Measurements from ENCODE around the gene DAAM2.
A peak's percentile ranks its signal among the peaks of the same experiment; 100 is the strongest.

Gene DAAM2

GRCh38 chr6:39936857-39937256, 144.7 kb downstream of the DAAM2 start:
- DNase-seq, result no peak

DNA sequence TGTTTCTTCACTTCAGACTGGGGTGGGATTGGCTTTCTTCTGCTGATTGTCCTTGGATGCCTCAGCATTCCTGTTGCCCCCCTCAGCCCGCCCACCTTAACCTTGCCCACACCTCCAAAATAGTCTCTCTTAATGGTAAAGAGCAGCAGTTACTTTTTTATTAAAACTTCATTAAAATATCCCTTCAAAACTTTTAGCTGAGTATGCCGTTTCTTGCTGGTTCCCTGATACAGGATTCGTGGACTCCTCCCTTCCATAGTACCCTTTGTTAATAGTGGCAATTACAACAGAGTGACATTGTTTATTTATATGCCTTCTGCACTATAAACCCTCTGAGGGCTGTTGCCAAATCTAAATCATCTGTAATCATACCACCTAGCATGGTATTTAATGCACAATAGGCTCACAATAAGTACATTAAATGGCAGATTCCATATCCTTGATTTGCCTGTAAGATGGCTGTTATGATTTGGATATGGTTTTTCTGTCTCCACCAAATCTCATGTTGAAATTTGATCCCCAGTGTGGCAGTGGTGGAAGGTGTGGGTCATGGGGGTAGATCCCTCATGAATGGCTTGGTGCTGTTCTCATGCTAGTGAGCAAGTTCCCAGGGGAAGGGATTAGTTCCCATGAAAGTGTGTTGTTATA, 145.6 kb downstream of the DAAM2 start:
- DNase-seq, result peak; percentile 65

DNA sequence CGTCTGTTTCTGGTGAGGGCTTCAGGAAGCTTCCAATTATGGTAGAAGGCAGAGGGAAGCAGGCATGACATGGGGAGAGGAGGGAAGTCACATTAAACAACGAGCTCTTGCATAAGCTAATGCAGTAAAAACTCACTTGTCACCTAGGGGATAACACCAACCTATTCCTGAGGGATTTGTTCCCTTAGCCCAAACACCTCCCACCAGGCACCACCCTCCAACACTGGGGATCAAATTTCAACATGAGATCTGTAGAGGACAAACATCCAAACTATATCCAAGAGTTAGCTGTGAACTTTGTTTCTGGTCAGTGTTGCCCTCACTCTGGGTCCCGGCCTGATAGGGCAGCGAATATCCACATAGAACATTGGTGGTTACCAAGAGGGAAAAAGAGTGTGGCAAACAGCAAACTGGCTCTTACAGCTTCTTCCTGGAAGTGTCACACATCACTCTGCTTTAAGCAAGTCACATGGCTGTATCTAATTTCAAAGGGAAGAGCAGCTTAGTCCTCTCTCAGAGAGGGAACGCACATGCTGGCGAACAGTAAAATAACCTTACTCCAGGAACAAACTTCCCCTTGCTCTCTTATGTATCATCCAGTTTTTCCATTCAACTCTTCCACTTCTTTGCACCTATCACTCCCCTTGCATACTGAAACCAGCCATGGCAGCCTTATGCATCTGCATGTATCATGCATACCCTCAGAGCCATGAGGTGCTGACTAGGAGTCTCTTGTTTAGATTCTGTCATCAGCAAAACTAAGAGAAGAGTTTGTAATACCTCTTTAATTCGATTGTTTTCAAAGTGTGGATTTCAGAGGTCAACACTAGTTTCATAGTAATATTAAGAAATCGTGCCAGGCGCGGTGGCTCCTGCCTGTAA, 146.8 kb downstream of the DAAM2 start:
- DNase-seq, result peak; percentile 92

DNA sequence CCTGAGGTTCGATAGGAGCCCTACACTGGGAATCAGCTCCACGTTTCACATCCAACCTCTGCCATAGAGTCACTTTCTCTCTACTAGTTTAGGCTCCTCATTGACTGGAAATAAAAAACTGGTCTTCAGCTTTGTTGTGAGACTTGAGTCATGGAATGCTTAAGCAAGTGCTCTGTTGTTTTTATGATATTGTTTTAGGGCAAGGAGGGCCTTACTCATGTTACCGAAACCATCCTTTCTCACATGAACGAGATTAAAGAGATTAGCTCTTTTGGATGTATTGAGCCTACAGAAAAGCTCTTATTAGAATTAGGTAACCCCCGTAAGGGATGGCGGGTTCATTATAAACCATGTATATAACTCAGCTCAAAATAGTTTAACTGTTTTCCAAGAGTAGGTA, 149.0 kb downstream of the DAAM2 start:
- DNase-seq, result no peak

DNA sequence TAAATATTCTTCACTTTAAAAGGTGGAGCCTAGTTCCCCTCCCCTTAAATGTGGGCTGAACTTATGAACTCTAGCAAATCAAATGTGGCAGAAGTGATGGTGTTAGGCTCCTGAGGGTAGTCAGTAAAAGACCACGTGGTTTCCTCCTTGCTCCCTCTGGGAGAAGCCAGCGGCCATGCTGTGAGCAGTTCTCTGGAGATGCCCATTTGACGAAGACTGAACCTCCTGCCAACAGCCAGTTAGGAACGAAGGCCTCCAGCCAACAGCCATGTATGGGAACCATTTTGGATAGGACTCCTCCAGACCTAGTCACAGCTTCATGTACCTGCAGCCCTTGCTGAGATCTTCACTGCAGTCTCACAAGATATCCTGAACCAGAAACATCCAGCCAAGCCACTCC, 149.6 kb downstream of the DAAM2 start:
- DNase-seq, result no peak

GRCh38 chr6:39942903-39943580, 150.9 kb downstream of the DAAM2 start:
- no peak for DNase-seq

GRCh38 chr6:39945626-39946025, 153.4 kb downstream of the DAAM2 start:
- peak; percentile 87 for DNase-seq

DNA sequence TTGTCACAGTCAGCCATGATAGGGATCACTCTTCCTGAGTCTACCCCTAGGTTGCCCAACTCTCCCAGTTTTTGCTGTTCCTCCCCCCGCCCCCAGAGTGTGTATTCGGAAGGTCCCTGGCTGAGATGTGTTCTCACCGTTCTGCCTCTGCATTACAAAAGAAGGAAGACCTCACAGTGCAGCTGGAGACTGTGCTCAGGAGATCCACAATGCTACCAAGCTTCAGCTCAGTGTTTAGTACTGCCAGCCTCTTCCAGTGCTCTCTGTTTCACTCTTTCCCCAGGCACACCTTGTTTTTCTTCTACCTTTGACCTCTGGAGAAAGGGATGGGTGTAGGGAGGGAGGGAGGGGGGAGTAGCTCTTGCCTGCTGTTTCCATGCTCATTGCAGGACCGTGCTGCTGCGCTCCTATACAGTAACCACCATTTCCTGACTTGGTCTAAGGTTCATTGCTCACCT, 155.5 kb downstream of the DAAM2 start:
- no peak for DNase-seq

- no peak for DNase-seq
These were observed 156.1 kb downstream of the DAAM2 start for GRCh38 chr6:39948199-39948791.

DNA sequence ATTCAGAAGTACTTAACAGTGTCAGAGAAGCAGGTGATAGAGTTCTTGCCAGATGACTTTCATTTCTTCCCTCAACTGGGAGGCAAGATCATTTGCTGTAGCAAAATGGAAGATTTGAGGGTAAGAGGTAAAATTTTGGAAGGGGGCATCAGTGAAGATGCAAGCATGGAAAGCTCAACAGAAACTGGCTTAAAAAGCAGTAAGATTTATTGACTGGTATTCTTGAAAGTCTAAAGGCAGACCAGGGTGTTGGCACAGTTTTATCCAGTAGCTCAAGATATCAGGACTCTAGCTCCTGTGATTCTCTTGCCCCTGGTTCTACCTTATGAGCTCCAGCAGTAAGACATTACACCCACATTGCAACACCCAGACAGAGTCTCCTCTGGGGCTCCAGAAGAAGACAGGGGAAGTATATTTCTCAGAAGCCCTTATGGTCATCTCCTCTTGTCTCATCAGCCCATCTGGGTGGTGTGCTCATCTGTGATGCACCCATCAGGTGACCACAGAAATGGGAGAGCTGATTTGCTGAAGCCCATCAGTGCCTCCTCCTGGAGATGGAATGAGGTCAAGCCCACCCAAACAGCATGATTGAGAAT, 158.0 kb downstream of the DAAM2 start:
- no peak for DNase-seq

DNA sequence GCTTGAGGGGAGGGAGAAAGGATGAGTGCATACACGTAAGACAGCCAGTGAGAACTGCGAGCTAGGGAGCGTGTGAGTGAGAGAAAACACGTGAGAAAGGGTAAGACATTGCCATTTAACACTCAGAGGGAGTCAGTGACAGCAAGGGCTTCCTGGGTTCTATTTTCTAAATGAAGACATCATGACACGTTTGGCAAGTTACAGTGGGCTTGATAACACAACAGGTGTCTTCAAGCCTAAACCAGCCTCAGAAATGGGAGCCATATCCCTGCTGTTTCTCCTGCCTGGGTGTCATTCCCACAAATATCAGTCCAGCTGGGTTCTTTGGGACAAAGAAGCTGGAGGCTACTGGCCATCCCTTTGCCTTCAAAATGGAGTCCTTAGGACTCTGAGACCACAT, 159.0 kb downstream of the DAAM2 start:
- no peak for DNase-seq

GRCh38 chr6:39951716-39952115, 159.5 kb downstream of the DAAM2 start:
- no peak for DNase-seq

- no peak for DNase-seq
These were observed 160.0 kb downstream of the DAAM2 start for GRCh38 chr6:39952167-39952566.

GRCh38 chr6:39953076-39953618, 161.0 kb downstream of the DAAM2 start:
- no peak for DNase-seq
